Upper lobe of left lung (tissue), 6 donors: ENCODE data around the gene ATAD5. TPM values are rescaled to one million over a fixed set of nuclear protein-coding genes. Genes with fewer than 3 reads are reported as not detected.

Experiments used
- ATAC-seq, 2 donors: fragments of 200-7000 bp; cut with Tn5 transposase; one replicate each; pipeline ENCODE4 v1.9.1; 2022; ENCODE audit warnings: mild to moderate bottlenecking in 2 of 2, moderate library complexity in 2 of 2; ENCODE audit not compliant: low FRiP score in 2 of 2
- DNase-seq, 2 donors: peaks; one replicate each; pipeline ENCODE4 v3.0.0-alpha.2; 2019 to 2020
- H3K27ac ChIP-seq, 4 donors: fragments of 200-600 bp; sonication (generic); one replicate each; pipeline ENCODE4 v1.5.1; 2016 to 2019
- H3K27me3 ChIP-seq, 4 donors: fragments of 200-600 bp; sonication (generic); one replicate each; pipeline ENCODE4 v1.5.1; 2017 to 2019
- H3K36me3 ChIP-seq, 4 donors: fragments of 200-600 bp; sonication (generic); one replicate each; pipeline ENCODE4 v1.5.1; 2016 to 2019
- H3K4me1 ChIP-seq, 4 donors: fragments of 200-600 bp; sonication (generic); one replicate each; pipeline ENCODE4 v1.5.1; 2018 to 2019
- H3K4me3 ChIP-seq, 4 donors: fragments of 200-600 bp; sonication (generic); one replicate each; pipeline ENCODE4 v1.5.1; 2017 to 2019; ENCODE audit warnings: mild to moderate bottlenecking in 2 of 4, moderate library complexity in 1 of 4
- H3K9me3 ChIP-seq, 4 donors: fragments of 200-600 bp; sonication (generic); one replicate each; pipeline ENCODE4 v1.5.1; 2018 to 2019
- EP300 ChIP-seq, 4 donors: sonication (generic); formaldehyde crosslinking; IDR thresholded peaks; one replicate each; pipeline ENCODE4 v1.5.1; 2017; ENCODE audit warnings: antibody characterized with exemption in 4 of 4, control low read depth in 2 of 4
- POLR2A ChIP-seq, 4 donors: fragments of 450-650 bp; IDR thresholded peaks; one replicate each; pipeline ENCODE4 v1.5.1; 2016 to 2017; ENCODE audit warnings: antibody characterized with exemption in 4 of 4, mild to moderate bottlenecking in 2 of 4
- POLR2AphosphoS5 ChIP-seq, 2 donors: sonication (generic); formaldehyde crosslinking; IDR thresholded peaks; one replicate each; pipeline ENCODE4 v1.5.1; 2017; ENCODE audit warnings: antibody characterized with exemption in 2 of 2
- WGBS, 2 donors: methylation state at CpG; one replicate each; pipeline ENCODE4 v1.1.5; 2017 to 2018; 5-methylcytosine and 5-hydroxymethylcytosine counted together
- total RNA-seq, 6 donors: library from RNA; depleted of rRNA in 4 of 6; stranded (reverse); fragments of >200 nt in 4 of 6; gene quantifications; one replicate each; pipeline versions ENCODE4 v1.1.0 to v1.2.1, GENCODE V29; 2016 to 2021
- TF ChIP-seq, protein P1 (sequence below), 6 experiments: fragments of 450-650 bp in 4 of 6; fragments of 200-600 bp in 2 of 6; sonication (generic) in 2 of 6; IDR thresholded peaks; one replicate each; pipeline ENCODE4 v1.5.1; 2016 to 2019; ENCODE audit warnings: antibody characterized with exemption in 6 of 6
- donor health status: DM: no; HTN: no; CAD: no; lungs with moderate emphysema.
- donor health status: DM: no; HTN: yes; CAD: no; lungs with severe emphysema.

ATAD5 gene
- total RNA-seq, 6 donors from 2014 or later = 1.5 to 6.3 (median 1.9) TPM

DNA sequence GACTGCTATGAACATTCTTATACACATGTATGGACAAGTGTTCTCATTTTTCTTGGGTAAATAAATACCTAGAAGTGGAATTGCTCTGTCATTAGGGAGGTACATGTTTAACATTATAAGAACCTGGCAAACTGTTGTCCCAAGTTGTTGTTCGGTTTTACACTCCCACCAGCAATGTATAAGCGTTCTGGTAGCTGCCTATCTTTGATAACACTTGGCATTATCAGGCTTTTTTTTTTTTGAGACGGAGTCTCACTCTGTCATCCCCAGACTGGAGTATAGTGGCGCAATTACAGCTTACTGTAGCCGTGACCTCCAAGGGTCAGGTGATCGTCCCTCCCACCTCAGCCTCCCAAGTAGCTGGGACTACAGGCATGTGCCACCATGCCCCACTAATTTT, 16.3 kb downstream of the ATAD5 start:
- Histone ChIP-seq H3K4me1 (no peaks in the 10 kb centered on the region), H3K4me3 (no peak overlapping the region), H3K27ac (no peak overlapping the region), H3K9me3 (no peaks in the 10 kb centered on the region), H3K27me3 (no peaks in the 10 kb centered on the region), H3K36me3 (peaks cover 0 to 3% (median 0%) of the 10 kb centered on the region in 4 donors)
- TF ChIP-seq EP300 (IDR thresholded peaks at IDR 0.05) = no peak
- TF ChIP-seq POLR2AphosphoS5 (IDR thresholded peaks at IDR 0.05) = no peak
- no peak for TF ChIP-seq POLR2A (IDR thresholded peaks at IDR 0.05)
- TF ChIP-seq, protein P1, sequence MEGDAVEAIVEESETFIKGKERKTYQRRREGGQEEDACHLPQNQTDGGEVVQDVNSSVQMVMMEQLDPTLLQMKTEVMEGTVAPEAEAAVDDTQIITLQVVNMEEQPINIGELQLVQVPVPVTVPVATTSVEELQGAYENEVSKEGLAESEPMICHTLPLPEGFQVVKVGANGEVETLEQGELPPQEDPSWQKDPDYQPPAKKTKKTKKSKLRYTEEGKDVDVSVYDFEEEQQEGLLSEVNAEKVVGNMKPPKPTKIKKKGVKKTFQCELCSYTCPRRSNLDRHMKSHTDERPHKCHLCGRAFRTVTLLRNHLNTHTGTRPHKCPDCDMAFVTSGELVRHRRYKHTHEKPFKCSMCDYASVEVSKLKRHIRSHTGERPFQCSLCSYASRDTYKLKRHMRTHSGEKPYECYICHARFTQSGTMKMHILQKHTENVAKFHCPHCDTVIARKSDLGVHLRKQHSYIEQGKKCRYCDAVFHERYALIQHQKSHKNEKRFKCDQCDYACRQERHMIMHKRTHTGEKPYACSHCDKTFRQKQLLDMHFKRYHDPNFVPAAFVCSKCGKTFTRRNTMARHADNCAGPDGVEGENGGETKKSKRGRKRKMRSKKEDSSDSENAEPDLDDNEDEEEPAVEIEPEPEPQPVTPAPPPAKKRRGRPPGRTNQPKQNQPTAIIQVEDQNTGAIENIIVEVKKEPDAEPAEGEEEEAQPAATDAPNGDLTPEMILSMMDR (IDR thresholded peaks at IDR 0.05) = no peak
- ATAC-seq = no peak
- 92 to 94% methylated on average over 6 of the region's 6 CpGs for WGBS, 2 donors
- DNase-seq = no peak

DNA sequence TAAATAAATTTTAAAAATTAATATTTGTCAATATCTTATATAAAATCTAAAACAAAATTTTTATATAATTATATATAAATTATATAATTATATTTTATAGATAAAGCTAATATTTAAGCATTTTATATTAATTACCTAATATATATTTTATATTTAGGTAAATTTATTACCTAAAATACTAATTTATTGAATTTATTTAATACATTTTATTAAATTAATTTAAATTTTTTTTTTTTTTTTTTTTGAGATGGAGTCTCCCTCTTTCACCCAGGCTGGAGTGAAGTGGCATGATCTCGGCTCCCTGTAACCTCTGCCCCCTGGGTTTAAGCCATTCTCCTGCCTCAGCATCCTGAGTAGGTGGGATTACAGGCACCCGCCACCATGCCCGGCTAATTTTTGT, 22.4 kb downstream of the ATAD5 start:
- Histone ChIP-seq H3K4me3 (no peak overlapping the region), H3K4me1 (no peaks in the 10 kb centered on the region), H3K27me3 (no peaks in the 10 kb centered on the region), H3K36me3 (no peaks in the 10 kb centered on the region), H3K9me3 (no peaks in the 10 kb centered on the region), H3K27ac (no peak overlapping the region)
- TF ChIP-seq, protein P1 (IDR thresholded peaks at IDR 0.05) = no peak
- TF ChIP-seq POLR2A (IDR thresholded peaks at IDR 0.05) (no peak), EP300 (IDR thresholded peaks at IDR 0.05) (no peak), POLR2AphosphoS5 (IDR thresholded peaks at IDR 0.05) (no peak)
- DNase-seq = no peak
- ATAC-seq = no peak
- WGBS, 2 donors = 93 to 96% methylated on average over 3 of the region's 3 CpGs

DNA sequence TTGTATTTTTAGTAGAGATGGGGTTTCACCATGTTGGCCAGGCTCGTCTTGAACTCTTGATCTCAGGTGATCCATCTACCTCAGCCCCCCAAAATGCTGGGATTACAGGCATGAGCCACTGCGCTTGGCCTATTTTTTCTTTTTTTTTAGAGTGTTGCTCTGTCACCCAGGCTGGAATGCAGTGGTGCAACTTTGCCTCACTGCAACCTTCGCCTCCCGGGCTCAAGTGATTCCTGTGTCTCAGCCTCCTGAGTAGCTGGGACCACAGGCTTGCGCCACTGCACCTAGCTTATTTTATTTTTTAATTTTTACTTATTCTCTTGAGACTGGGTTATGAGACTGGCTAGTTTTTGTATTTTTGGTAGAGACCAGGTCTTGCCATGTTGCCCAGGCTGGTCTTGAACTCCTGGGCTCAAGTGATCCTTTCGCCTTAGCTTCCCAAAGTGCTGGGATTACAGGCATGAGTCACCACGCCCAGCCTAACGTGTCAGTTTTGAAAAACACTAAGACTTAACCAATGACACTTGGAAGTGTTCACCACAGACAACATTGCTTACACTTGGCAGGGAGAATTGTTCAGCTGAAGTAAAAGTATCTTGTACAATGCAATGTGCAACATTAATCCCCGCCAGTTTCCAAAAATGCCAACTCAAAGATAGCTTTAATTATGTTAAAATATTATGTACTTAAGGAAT, 26.9 kb downstream of the ATAD5 start:
- DNase-seq (no peak), ATAC-seq (no peak)
- no peaks in the 10 kb centered on the region for H3K36me3 ChIP-seq
- H3K4me3 ChIP-seq = no peak overlapping the region
- H3K27ac ChIP-seq = no peak overlapping the region
- TF ChIP-seq POLR2A (IDR thresholded peaks at IDR 0.05) (no peak), POLR2AphosphoS5 (IDR thresholded peaks at IDR 0.05) (no peak), EP300 (IDR thresholded peaks at IDR 0.05) (no peak)
- TF ChIP-seq, protein P1 (IDR thresholded peaks at IDR 0.05) = no peak
- no peaks in the 10 kb centered on the region for H3K27me3 ChIP-seq
- no peaks in the 10 kb centered on the region for H3K4me1 ChIP-seq
- no peaks in the 10 kb centered on the region for H3K9me3 ChIP-seq
- WGBS, 2 donors = 92 to 94% methylated on average over 9 of the region's 9 CpGs

DNA sequence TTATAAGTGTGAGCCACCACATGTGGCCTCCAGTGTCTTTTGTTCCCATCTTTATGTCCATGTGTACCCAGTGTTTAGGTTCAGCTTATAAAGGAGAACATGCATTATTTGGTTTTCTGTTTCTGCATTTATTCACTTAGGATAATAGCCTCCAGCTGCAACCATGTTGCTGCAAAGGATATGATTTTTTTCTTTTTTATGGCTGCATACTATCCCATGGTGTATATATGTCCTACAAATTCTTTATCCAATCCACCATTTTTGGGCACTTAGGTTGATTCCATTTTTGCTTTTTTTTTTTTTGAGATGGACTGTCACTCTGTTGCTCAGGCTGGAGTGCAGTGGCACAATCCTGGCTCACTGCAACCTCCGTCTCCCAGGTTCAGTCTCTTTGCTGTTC, 32.9 kb downstream of the ATAD5 start:
- Histone ChIP-seq H3K4me1 (no peaks in the 10 kb centered on the region), H3K27me3 (no peaks in the 10 kb centered on the region), H3K27ac (no peak overlapping the region), H3K4me3 (no peak overlapping the region), H3K36me3 (no peaks in the 10 kb centered on the region), H3K9me3 (no peaks in the 10 kb centered on the region)
- ATAC-seq (no peak), DNase-seq (no peak)
- TF ChIP-seq POLR2A (IDR thresholded peaks at IDR 0.05) = no peak
- no peak for TF ChIP-seq POLR2AphosphoS5 (IDR thresholded peaks at IDR 0.05)
- TF ChIP-seq, protein P1 (IDR thresholded peaks at IDR 0.05) = no peak
- TF ChIP-seq EP300 (IDR thresholded peaks at IDR 0.05) = no peak
- 100% methylated on average over 1 of the region's 1 CpG for WGBS, 2 donors

DNA sequence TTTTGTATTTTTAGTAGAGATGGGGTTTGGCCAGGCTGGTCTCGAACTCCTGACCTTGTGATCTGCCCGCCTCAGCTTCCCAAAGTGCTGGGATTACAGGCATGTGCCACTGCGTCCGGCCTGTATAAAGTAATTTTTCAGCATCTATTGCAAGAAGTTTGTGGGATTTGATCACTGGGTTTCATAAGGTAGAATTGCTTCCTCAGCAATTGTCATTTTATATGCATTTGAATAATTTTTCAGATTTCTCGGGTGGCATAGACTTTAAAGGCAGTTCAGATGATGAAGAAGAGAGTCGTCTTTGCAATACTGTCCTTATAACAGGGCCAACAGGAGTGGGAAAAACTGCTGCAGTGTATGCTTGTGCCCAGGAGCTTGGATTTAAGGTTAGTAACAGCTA, 37.2 kb downstream of the ATAD5 start:
- H3K4me3 ChIP-seq = no peak overlapping the region
- no peaks in the 10 kb centered on the region for H3K4me1 ChIP-seq
- TF ChIP-seq EP300 (IDR thresholded peaks at IDR 0.05) (no peak), POLR2A (IDR thresholded peaks at IDR 0.05) (no peak), POLR2AphosphoS5 (IDR thresholded peaks at IDR 0.05) (no peak)
- TF ChIP-seq, protein P1 (IDR thresholded peaks at IDR 0.05) = no peak
- H3K27ac ChIP-seq = no peak overlapping the region
- H3K27me3 ChIP-seq = no peaks in the 10 kb centered on the region
- peaks cover 0 to 3% (median 0%) of the 10 kb centered on the region in 4 donors for H3K36me3 ChIP-seq
- WGBS, 2 donors = 96 to 97% methylated on average over 6 of the region's 6 CpGs
- no peak for ATAC-seq
- DNase-seq = no peak
- no peaks in the 10 kb centered on the region for H3K9me3 ChIP-seq
